K562 (cell line): ENCODE results near the gene OCEL1. TPM values are rescaled to one million over a fixed set of nuclear protein-coding genes. Genes with fewer than 3 reads are reported as not detected.

ENCODE experiments used
- ATAC-seq: fragments of 200-7000 bp; cut with Tn5 transposase; 3 replicates; pipeline ENCODE4 v1.9.1; 2020; ENCODE audit warnings: moderate library complexity
- BruUV-seq: library from RNA; stranded (reverse); fragments of 400-500 nt; replicated peaks from 2 replicates; lab custom pipeline; 2021; lab: Mats Ljungman, UMichigan
- CTCF ChIA-PET: fragments of 300-600 bp; formaldehyde crosslinking; extraction: SDS; loops from one replicate; lab custom pipeline; 2021; ENCODE audit warnings: low intra/inter-chr PET ratio; lab: Yijun Ruan, JAX
- POLR2A ChIA-PET: fragments of 300-600, 350-650 bp; sonication (Branson Sonifier 250); formaldehyde crosslinking; extraction: SDS; loops from one replicate; lab custom pipeline; 2021; ENCODE audit warnings: antibody characterized with exemption, inconsistent platforms; lab: Yijun Ruan, JAX
- DNase-seq, 4 experiments: peaks; one replicate each; pipeline versions ENCODE4 v3.0.0 to v3.0.0-alpha.2; 2011 to 2018; ENCODE audit warnings: low spot score in 3 of 4, mixed read lengths in 3 of 4; ENCODE audit errors: extremely low read depth in 1 of 4
- FAIRE-seq: peaks from 2 replicates; lab custom pipeline; 2011; peaks lifted over from hg19 to GRCh38; lab: Jason Lieb, UNC
- H2AFZ ChIP-seq: 2 replicates; pipeline ENCODE4 v1.6.0; 2011; ENCODE audit warnings: low read depth, low read length, control low read depth, inconsistent platforms
- H3K27ac ChIP-seq: fragments of 200-600 bp; 3 replicates; pipeline ENCODE4 v1.8.0; 2011; ENCODE audit warnings: low read depth, mild to moderate bottlenecking, control low read depth, inconsistent platforms, low read length, moderate library complexity, mixed read lengths; ENCODE audit errors: extremely low read depth
- H3K27me3 ChIP-seq, 2 experiments: fragments of 300-600 bp in 1 of 2; 2 replicates in 1 of 2; 3 replicates in 1 of 2; pipeline versions ENCODE4 v1.6.0 to v1.8.0; 2011; ENCODE audit warnings: inconsistent platforms in 2 of 2, low read length in 2 of 2, mild to moderate bottlenecking in 1 of 2, mixed read lengths in 1 of 2, moderate library complexity in 1 of 2; ENCODE audit not compliant: control insufficient read depth in 2 of 2, insufficient read depth in 2 of 2
- H3K36me3 ChIP-seq: fragments of 300-600 bp; 3 replicates; pipeline ENCODE4 v1.8.0; 2011; ENCODE audit warnings: mild to moderate bottlenecking, low read length, inconsistent platforms; ENCODE audit not compliant: control insufficient read depth, insufficient read depth
- H3K4me1 ChIP-seq, 2 experiments: fragments of 200-600 bp in 1 of 2; replicated peaks in 1 of 2; 2 replicates in 1 of 2; 3 replicates in 1 of 2; pipeline versions ENCODE4 v1.5.1 to v1.8.0; 2011; ENCODE audit warnings: inconsistent platforms in 2 of 2, low read length in 2 of 2, mild to moderate bottlenecking in 1 of 2, mixed read lengths in 1 of 2, moderate library complexity in 1 of 2; ENCODE audit not compliant: control insufficient read depth in 2 of 2, insufficient read depth in 2 of 2
- H3K4me2 ChIP-seq: 2 replicates; pipeline ENCODE4 v1.6.1; 2011; ENCODE audit warnings: low read length, control low read depth, inconsistent platforms, mixed read lengths; ENCODE audit not compliant: insufficient read depth
- H3K4me3 ChIP-seq: fragments of 200-600 bp; sonication (generic), shearing (Covaris generic); 2 replicates; pipeline ENCODE4 v1.5.1; 2016; ENCODE audit warnings: control low read depth, inconsistent platforms
- H3K79me2 ChIP-seq: fragments of 200-600 bp; 3 replicates; pipeline ENCODE4 v1.8.0; 2011; ENCODE audit warnings: low read length, inconsistent platforms; ENCODE audit not compliant: control insufficient read depth, insufficient read depth
- H3K9ac ChIP-seq, 2 experiments: 2 replicates each; pipeline versions ENCODE4 v1.6.0 to v1.6.1; 2011; ENCODE audit warnings: low read depth in 2 of 2, low read length in 2 of 2, control low read depth in 1 of 2, inconsistent platforms in 1 of 2, mild to moderate bottlenecking in 1 of 2, mixed read lengths in 1 of 2; ENCODE audit not compliant: insufficient read depth in 1 of 2
- H3K9me1 ChIP-seq: one replicate; pipeline ENCODE4 v1.6.0; 2011; ENCODE audit warnings: inconsistent platforms, mild to moderate bottlenecking, low read length, moderate library complexity; ENCODE audit not compliant: control insufficient read depth, insufficient read depth
- H3K9me3 ChIP-seq: replicated peaks from 2 replicates; pipeline ENCODE4 v1.5.1; 2011; ENCODE audit warnings: low read depth, low read length, inconsistent platforms; ENCODE audit not compliant: control insufficient read depth, insufficient read depth
- H4K20me1 ChIP-seq: replicated peaks from 2 replicates; pipeline ENCODE4 v1.6.1; 2011; ENCODE audit warnings: low read length, inconsistent platforms, mixed read lengths; ENCODE audit not compliant: control insufficient read depth, insufficient read depth
- CEBPB ChIP-seq: fragments of 450-650 bp; IDR thresholded peaks from 2 replicates; pipeline ENCODE4 v1.6.1; 2016; ENCODE audit warnings: missing genetic modification characterization, missing compliant biosample characterization
- CREBBP ChIP-seq: IDR thresholded peaks from one replicate; pipeline ENCODE4 v1.6.1; 2012; ENCODE audit warnings: low read depth, mild to moderate bottlenecking, control low read depth, inconsistent platforms, low read length
- IFI16 ChIP-seq: fragments of 250-450 bp; sonication (Bioruptor Pico); IDR thresholded peaks from 2 replicates; pipeline ENCODE4 v2.1.2; 2022; ENCODE audit warnings: mild to moderate bottlenecking, inconsistent platforms
- PHB2 ChIP-seq: fragments of 450-650 bp; IDR thresholded peaks from 2 replicates; pipeline ENCODE4 v1.6.1; 2017; ENCODE audit warnings: low read depth
- PKNOX1 ChIP-seq: fragments of 450-650 bp; IDR thresholded peaks from 2 replicates; pipeline ENCODE4 v1.6.1; 2016
- WGBS: fragments of 100-300 bp; shearing (Covaris generic); methylation state at CpG from one replicate; pipeline ENCODE4 v1.1.6; 2016; ENCODE audit warnings: low coverage, mixed read lengths; ENCODE audit not compliant: insufficient coverage; ENCODE audit errors: missing lambda C conversion rate; 5-methylcytosine and 5-hydroxymethylcytosine counted together
- in situ Hi-C: fragments of 300-500 bp; cut with MboI; formaldehyde crosslinking; loops from 4 replicates; pipeline ENCODE4 v1.15.0; 2018; ENCODE audit warnings: inconsistent platforms, mixed read lengths
- intact Hi-C: fragments of 100-400 bp; cut with micrococcal nuclease; formaldehyde crosslinking; loops from 2 replicates; pipeline ENCODE4 v1.14.2; 2022
- polyA plus RNA-seq, 8 experiments: library from polyadenylated mRNA; depleted of rRNA in 4 of 8; stranded (reverse) in 5 of 8; unstranded in 3 of 8; fragments of >200 nt; fragmentation: Nextera tagmentation in 2 of 8; fragmentation: Illumina TruSeq in 1 of 8; extraction: Ambion mirVana in 2 of 8; extraction: Trizol in 1 of 8; gene quantifications; 2 replicates each; pipeline versions ENCODE4 v1.2.1 to v1.2.3, GENCODE V29; 2011 to 2014; ENCODE audit warnings: inconsistent platforms in 1 of 8, missing spikeins in 1 of 8
- total RNA-seq, 7 experiments: library from RNA; depleted of rRNA in 6 of 7; stranded (reverse); fragments of >200 nt in 6 of 7; fragmentation: Illumina TruSeq in 2 of 7; extraction: Trizol in 2 of 7; gene quantifications; 2 replicates each; pipeline versions ENCODE4 v1.2.1 to v1.2.3, GENCODE V29; 2011 to 2021; ENCODE audit warnings: low replicate concordance in 1 of 7

The OCEL1 gene
- total and polyA plus RNA-seq, 9 of the 15 experiments (the other 6 are each of a cell fraction or from before 2014, with no cell fraction given), result 8.0 to 38.0 (median 12.4) TPM

GRCh38 chr19:17255150-17255621, 29.2 kb downstream of the OCEL1 start:
- Histone ChIP-seq H3K4me1 (peaks cover 0 to 11% of the 10 kb centered on the region in 2 experiments; a peak in 2 of 5 replicates), H3K4me2 (no peak overlapping the region), H3K4me3 (no peak overlapping the region), H3K27me3 (no peaks in the 10 kb centered on the region), H3K36me3 (no peaks in the 10 kb centered on the region), H3K27ac (no peak overlapping the region), H3K9ac (peak overlapping the region in 1 of 2 experiments; percentile 35; a peak in 2 of 4 replicates), H2AFZ (no peak overlapping the region), H3K9me3 (no peaks in the 10 kb centered on the region), H4K20me1 (no peaks in the 10 kb centered on the region), H3K9me1 (no peaks in the 10 kb centered on the region), H3K79me2 (no peaks in the 10 kb centered on the region)
- DNase-seq (no peak), ATAC-seq (no peak), FAIRE-seq (no peak)
- TF ChIP-seq CEBPB, result 0 out of 2 replicates have a peak, but pooled peaks have one; percentile 50
- no peak for TF ChIP-seq CREBBP
- no peak for TF ChIP-seq IFI16 (CRISPR knock-in tag)
- TF ChIP-seq PKNOX1, result peak; percentile 68
- ChIA-PET CTCF (no interaction called here), POLR2A (interaction anchor here (1.5 to 2.0 kb wide), 2 partner anchors 12 to 54 kb away, joined by 4 to 9 read pairs; partner anchors contain the start of genes BABAM1 and DDA1)
- in situ Hi-C loops (no loop called here), intact Hi-C loops (no loop called here)
- no TSS peak for BruUV-seq
- WGBS, result 61% methylated on average over 15 of the region's 18 CpGs

- WGBS, result 37% methylated on average over 3 of the region's 3 CpGs
- H2AFZ ChIP-seq, result no peak overlapping the region
- H4K20me1 ChIP-seq, result no peaks in the 10 kb centered on the region
- H3K36me3 ChIP-seq, result no peaks in the 10 kb centered on the region
- H3K27ac ChIP-seq, result no peak overlapping the region
- no peak for DNase-seq
- H3K9ac ChIP-seq, result no peak overlapping the region
- H3K4me2 ChIP-seq, result no peak overlapping the region
- in situ Hi-C loops, result no loop called here
- CTCF ChIA-PET, result no interaction called here
- no peak for ATAC-seq
- no peaks in the 10 kb centered on the region for H3K27me3 ChIP-seq
- FAIRE-seq, result no peak
- no TSS peak for BruUV-seq
- intact Hi-C loops, result no loop called here
- no peak for TF ChIP-seq PHB2
- no peaks in the 10 kb centered on the region for H3K9me3 ChIP-seq
- POLR2A ChIA-PET, result interaction anchor here (1.5 to 2.0 kb wide), 3 partner anchors 11 to 53 kb away, joined by 4 to 9 read pairs (median 6); partner anchors contain the start of genes BABAM1 and DDA1
- no peak overlapping the region for H3K4me3 ChIP-seq
- H3K4me1 ChIP-seq, result peaks cover 0 to 12% of the 10 kb centered on the region in 2 experiments; a peak in 3 of 5 replicates
- H3K79me2 ChIP-seq, result no peaks in the 10 kb centered on the region
- no peaks in the 10 kb centered on the region for H3K9me1 ChIP-seq
Measured at GRCh38 chr19:17256130-17256529, 30.1 kb downstream of the OCEL1 start.
